Calu3 (cell line): ENCODE measurements around the gene BLOC1S1. TPM values are rescaled to one million over a fixed set of nuclear protein-coding genes. Genes with fewer than 3 reads are reported as not detected.

Experiments
- BruUV-seq: library from RNA; stranded (reverse); fragments of 400-500 nt; replicated peaks from 2 replicates; lab custom pipeline; 2021; lab: Mats Ljungman, UMichigan
- CTCF ChIA-PET: fragments of 300-600 bp; sonication (Branson Sonifier 250); formaldehyde crosslinking; loops from one replicate; lab custom pipeline; 2022; ENCODE audit warnings: antibody characterized with exemption; lab: Charles Lee
- DNase-seq: peaks from one replicate; pipeline ENCODE4 v3.0.0; 2022
- H3K27ac Mint-ChIP-seq: one replicate; pipeline ENCODE4 v1.8.0; 2022; ENCODE audit warnings: mixed read lengths; ENCODE audit not compliant: unreplicated experiment
- H3K27me3 Mint-ChIP-seq: one replicate; pipeline ENCODE4 v1.8.0; 2022; ENCODE audit warnings: mixed read lengths; ENCODE audit not compliant: unreplicated experiment
- H3K36me3 Mint-ChIP-seq: one replicate; pipeline ENCODE4 v1.8.0; 2022; ENCODE audit warnings: mild to moderate bottlenecking, moderate library complexity, mixed read lengths; ENCODE audit not compliant: insufficient read depth, unreplicated experiment
- H3K4me1 Mint-ChIP-seq: one replicate; pipeline ENCODE4 v1.8.0; 2022; ENCODE audit warnings: mild to moderate bottlenecking, low read depth, mixed read lengths; ENCODE audit not compliant: unreplicated experiment
- H3K4me3 Mint-ChIP-seq: one replicate; pipeline ENCODE4 v1.8.0; 2022; ENCODE audit warnings: mild to moderate bottlenecking, low read depth, moderate library complexity, mixed read lengths; ENCODE audit not compliant: unreplicated experiment
- H3K9me3 Mint-ChIP-seq: one replicate; pipeline ENCODE4 v1.8.0; 2022; ENCODE audit warnings: low read depth, mixed read lengths; ENCODE audit not compliant: unreplicated experiment
- CTCF ChIP-seq: fragments of 200-600 bp; IDR thresholded peaks from one replicate; pipeline ENCODE4 v1.8.0; 2022; ENCODE audit warnings: antibody characterized with exemption; ENCODE audit not compliant: unreplicated experiment
- intact Hi-C: fragments of 100-400 bp; cut with micrococcal nuclease; formaldehyde crosslinking; loops from one replicate; pipeline ENCODE4 v1.10.0; 2022; ENCODE audit not compliant: unreplicated experiment
- total RNA-seq: library from RNA; stranded (reverse); gene quantifications from 2 replicates; pipeline ENCODE4 v1.2.3, GENCODE V29; 2022

The BLOC1S1 gene
- total RNA-seq, 1 experiment from 2014 or later: 71.0 TPM

- no TSS peak for BruUV-seq
- intact Hi-C loops: no loop called here
- H3K27me3 Mint-ChIP-seq: peaks cover 58% of the 10 kb centered on the region
- no peak overlapping the region for H3K4me3 Mint-ChIP-seq
- TF ChIP-seq CTCF: no peak
- no peaks in the 10 kb centered on the region for H3K36me3 Mint-ChIP-seq
- no peaks in the 10 kb centered on the region for H3K9me3 Mint-ChIP-seq
- no peak for DNase-seq
- CTCF ChIA-PET: interaction anchor here (3.2 kb wide), 1 partner anchor 17 kb away, joined by 14 read pairs; a partner anchor contains a TSS
- H3K4me1 Mint-ChIP-seq: no peaks in the 10 kb centered on the region
- H3K27ac Mint-ChIP-seq: no peak overlapping the region
These were observed 17.4 kb upstream of the BLOC1S1 start for GRCh38 chr12:55698241-55698955.

- H3K4me3 Mint-ChIP-seq: no peak overlapping the region
- TF ChIP-seq CTCF: no peak
- no peaks in the 10 kb centered on the region for H3K9me3 Mint-ChIP-seq
- peaks cover 64% of the 10 kb centered on the region for H3K27me3 Mint-ChIP-seq
- intact Hi-C loops: no loop called here
- no peak for DNase-seq
- CTCF ChIA-PET: interaction anchor here (0.6 to 3.2 kb wide), 2 partner anchors 17 to 59 kb away, joined by 4 to 14 read pairs; a partner anchor contains a TSS
- BruUV-seq: no TSS peak
- H3K4me1 Mint-ChIP-seq: no peaks in the 10 kb centered on the region
- H3K27ac Mint-ChIP-seq: no peak overlapping the region
- no peaks in the 10 kb centered on the region for H3K36me3 Mint-ChIP-seq
These were observed 16.9 kb upstream of the BLOC1S1 start for GRCh38 chr12:55698965-55699364.

GRCh38 chr12:55699471-55700055 lies 16.3 kb upstream of the BLOC1S1 start:
- Mint-ChIP-seq H3K36me3 (no peaks in the 10 kb centered on the region), H3K4me1 (no peaks in the 10 kb centered on the region), H3K4me3 (no peak overlapping the region), H3K27ac (no peak overlapping the region), H3K27me3 (peaks cover 67% of the 10 kb centered on the region), H3K9me3 (no peaks in the 10 kb centered on the region)
- TF ChIP-seq CTCF: no peak
- BruUV-seq: no TSS peak
- no peak for DNase-seq
- CTCF ChIA-PET: interaction anchor here (0.6 to 3.2 kb wide), 2 partner anchors 18 to 60 kb away, joined by 4 to 14 read pairs; a partner anchor contains a TSS
- intact Hi-C loops: no loop called here

GRCh38 chr12:55700255-55701018 lies 15.4 kb upstream of the BLOC1S1 start:
- no peaks in the 10 kb centered on the region for H3K36me3 Mint-ChIP-seq
- H3K4me3 Mint-ChIP-seq: no peak overlapping the region
- no peaks in the 10 kb centered on the region for H3K4me1 Mint-ChIP-seq
- no peak overlapping the region for H3K27ac Mint-ChIP-seq
- BruUV-seq: no TSS peak
- H3K27me3 Mint-ChIP-seq: peaks cover 63% of the 10 kb centered on the region
- no peak for DNase-seq
- no peaks in the 10 kb centered on the region for H3K9me3 Mint-ChIP-seq
- intact Hi-C loops: no loop called here
- CTCF ChIA-PET: interaction anchor here (3.2 kb wide), 1 partner anchor 19 kb away, joined by 14 read pairs; a partner anchor contains a TSS
- no peak for TF ChIP-seq CTCF
